Epithelial cell of esophagus (primary cell): ENCODE data around the gene HEXA.
"Not testable (repeated sequence)": the region's sequence is repeated elsewhere in the genome, so short reads cannot be mapped to it uniquely, and the experiment has no call there.

Experiments
- DNase-seq: peaks from one replicate; pipeline ENCODE4 v3.0.0; 2010; ENCODE audit warnings: low read depth
- H3K4me3 ChIP-seq: 2 replicates; pipeline ENCODE4 v1.5.1; 2011; ENCODE audit warnings: mild to moderate bottlenecking, low read length, control low read depth
- CTCF ChIP-seq: IDR thresholded peaks from 2 replicates; pipeline ENCODE4 v1.5.1; 2011; ENCODE audit warnings: low read depth, mild to moderate bottlenecking, low read length, control low read depth, inconsistent platforms; ENCODE audit not compliant: insufficient read depth; ENCODE audit errors: missing control alignments

HEXA gene

GRCh38 chr15:72389231-72389630 is 13.4 kb upstream of the HEXA start:
- TF ChIP-seq CTCF: no peak
- DNase-seq: no peak
- H3K4me3 ChIP-seq: no peak overlapping the region

- DNase-seq: no peak
- no peak for TF ChIP-seq CTCF
- H3K4me3 ChIP-seq: no peak overlapping the region
These were observed 11.9 kb upstream of the HEXA start for GRCh38 chr15:72387741-72388140.

GRCh38 chr15:72382146-72382545 is 6.3 kb upstream of the HEXA start:
- no peak for DNase-seq
- TF ChIP-seq CTCF: no peak
- no peak overlapping the region for H3K4me3 ChIP-seq

GRCh38 chr15:72380743-72381142 is 4.9 kb upstream of the HEXA start:
- no peak for TF ChIP-seq CTCF
- no peak overlapping the region for H3K4me3 ChIP-seq
- DNase-seq: no peak

- H3K4me3 ChIP-seq: no peak overlapping the region
- no peak for TF ChIP-seq CTCF
- no peak for DNase-seq
These were observed 4.1 kb upstream of the HEXA start for GRCh38 chr15:72379856-72380430.

GRCh38 chr15:72379106-72379505 is 3.3 kb upstream of the HEXA start:
- H3K4me3 ChIP-seq, DNase-seq: not testable (repeated sequence)

- H3K4me3 ChIP-seq: no peak overlapping the region
- no peak for DNase-seq
- no peak for TF ChIP-seq CTCF
These were observed 1.5 kb upstream of the HEXA start for GRCh38 chr15:72377331-72377730.
